AG09319 (cell line): ENCODE results near the gene B3GALT5.

Source experiments
- DNase-seq: peaks from one replicate; pipeline ENCODE4 v3.0.0-alpha.2; 2010; ENCODE audit warnings: low read depth; ENCODE audit errors: extremely low read depth
- TF ChIP-seq, protein P1 (sequence below): IDR thresholded peaks from 2 replicates; pipeline ENCODE4 v1.5.1; 2011; ENCODE audit warnings: low read depth, mild to moderate bottlenecking, inconsistent platforms, low read length, moderate library complexity

The B3GALT5 gene

DNA sequence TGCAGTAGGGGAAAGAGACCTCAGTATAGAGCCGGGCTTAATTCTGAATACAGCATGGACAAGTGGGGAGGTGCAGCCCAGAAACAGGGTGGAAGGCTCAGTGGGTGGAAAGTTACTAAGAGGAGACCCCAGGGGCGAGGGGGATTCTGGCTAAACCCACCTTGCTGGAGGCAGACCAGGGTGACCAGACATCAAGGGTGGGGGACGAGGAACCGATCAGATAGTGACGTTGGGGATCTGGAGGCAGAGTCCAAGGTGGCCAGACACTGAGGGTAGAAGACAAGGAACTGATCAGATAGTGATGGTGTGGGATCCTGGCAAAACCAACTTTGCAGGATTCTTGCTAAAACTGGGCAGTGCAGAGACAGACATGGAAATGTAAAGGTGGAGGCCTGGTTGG, 36.8 kb downstream of the B3GALT5 start:
- DNase-seq = no peak
- TF ChIP-seq, protein P1, sequence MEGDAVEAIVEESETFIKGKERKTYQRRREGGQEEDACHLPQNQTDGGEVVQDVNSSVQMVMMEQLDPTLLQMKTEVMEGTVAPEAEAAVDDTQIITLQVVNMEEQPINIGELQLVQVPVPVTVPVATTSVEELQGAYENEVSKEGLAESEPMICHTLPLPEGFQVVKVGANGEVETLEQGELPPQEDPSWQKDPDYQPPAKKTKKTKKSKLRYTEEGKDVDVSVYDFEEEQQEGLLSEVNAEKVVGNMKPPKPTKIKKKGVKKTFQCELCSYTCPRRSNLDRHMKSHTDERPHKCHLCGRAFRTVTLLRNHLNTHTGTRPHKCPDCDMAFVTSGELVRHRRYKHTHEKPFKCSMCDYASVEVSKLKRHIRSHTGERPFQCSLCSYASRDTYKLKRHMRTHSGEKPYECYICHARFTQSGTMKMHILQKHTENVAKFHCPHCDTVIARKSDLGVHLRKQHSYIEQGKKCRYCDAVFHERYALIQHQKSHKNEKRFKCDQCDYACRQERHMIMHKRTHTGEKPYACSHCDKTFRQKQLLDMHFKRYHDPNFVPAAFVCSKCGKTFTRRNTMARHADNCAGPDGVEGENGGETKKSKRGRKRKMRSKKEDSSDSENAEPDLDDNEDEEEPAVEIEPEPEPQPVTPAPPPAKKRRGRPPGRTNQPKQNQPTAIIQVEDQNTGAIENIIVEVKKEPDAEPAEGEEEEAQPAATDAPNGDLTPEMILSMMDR = no peak

DNA sequence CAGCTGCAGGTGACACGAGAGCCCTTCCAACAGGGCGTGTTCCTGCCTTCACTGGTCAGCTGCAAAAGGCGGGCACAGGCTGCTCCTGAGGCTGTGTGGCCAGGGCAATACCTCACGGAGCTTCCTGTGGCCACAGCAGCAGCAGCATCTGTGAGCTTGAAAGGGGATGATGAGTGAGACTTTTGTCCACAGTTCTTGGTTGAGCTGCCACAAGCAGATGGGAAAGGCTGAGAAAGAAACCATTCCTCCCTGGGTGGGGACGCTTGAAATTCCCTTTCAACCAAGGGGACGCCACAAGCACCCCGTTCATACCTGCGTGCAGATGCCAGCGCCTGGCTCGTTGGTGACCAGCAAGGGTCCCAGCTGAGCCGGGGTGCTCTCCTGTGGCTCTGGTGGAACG, 37.6 kb downstream of the B3GALT5 start:
- DNase-seq = no peak
- TF ChIP-seq, protein P1 = no peak

DNA sequence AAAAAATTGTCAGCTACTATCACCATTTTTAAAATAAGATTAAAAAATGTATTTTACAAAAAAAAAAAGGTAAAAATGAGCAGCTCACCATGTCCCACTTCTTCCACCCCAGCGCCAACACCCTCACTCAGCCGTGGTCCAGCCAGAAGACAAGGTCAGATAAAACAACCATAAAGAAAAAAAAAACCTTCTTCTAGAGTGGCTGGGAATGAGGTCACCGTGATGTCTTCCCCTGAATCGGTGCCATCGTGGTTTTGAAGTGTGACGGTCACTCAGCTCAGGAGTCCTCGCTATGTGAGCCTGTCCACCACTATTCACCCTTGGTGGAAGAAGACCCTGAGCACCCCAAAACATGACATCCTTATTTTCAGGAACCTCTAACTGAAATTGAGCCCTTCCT, 38.1 kb downstream of the B3GALT5 start:
- TF ChIP-seq, protein P1 = no peak
- no peak for DNase-seq

DNA sequence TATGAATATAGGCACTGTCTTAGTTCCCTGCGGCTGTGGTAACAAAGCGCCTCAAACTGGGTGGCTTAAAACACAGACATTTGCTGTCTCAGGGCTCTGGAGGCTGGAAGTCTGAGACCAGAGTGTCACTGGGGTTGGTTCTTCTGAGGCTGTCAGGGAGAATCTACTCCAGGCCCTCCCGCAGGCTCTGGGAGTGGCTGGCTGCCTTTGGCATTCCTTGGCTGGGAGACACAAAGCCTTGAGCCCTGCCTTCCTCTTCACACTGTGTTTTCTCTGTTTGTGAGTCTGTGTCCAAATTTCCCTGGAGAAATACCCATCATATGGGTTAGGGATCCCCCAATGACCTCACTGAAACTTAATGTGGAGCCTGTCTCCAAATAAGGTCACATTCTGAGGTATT, 38.5 kb downstream of the B3GALT5 start:
- TF ChIP-seq, protein P1 = no peak

DNA sequence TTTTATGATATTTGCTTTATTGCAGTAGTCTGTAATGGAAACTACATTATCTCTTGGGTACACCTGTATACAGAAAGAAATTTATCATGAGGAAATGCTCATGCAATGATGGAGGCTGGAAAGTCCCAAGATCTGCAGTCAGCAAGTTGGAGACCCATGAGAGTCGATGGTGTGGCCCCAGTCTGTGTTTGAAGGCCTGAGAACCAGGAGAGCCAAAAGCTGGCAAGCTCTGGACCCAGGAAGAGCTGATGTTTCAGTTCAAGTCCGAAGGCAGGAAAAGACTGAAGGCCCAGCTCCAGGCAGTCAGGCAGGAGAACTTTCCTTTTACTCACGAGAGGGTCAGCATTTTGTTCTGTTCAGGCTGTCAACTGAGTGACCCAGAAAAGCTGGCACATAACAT, 42.2 kb downstream of the B3GALT5 start:
- no peak for DNase-seq
- TF ChIP-seq, protein P1 = no peak

More for the DNA sequence above, 38.5 kb downstream of the B3GALT5 start:
- DNase-seq = no peak

DNA sequence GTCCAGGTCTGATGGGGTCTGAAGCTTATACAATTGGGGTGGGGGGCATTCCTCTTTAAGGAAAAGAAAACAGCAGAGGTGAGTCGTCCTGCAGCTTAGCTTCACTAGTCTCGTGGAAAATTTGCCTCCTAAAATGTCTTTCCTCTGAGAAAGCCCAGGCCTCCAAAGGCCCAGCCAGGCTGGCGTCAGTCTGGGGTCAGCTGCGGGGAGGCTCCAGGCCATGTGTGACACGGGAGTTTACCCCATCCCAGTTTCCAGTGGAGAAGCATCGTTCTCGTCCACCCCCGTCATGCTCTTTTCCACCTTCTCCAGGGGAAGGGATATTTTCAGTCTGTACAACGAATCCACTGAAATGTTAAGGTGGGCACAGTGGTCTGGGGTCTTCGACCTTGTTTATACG, 42.8 kb downstream of the B3GALT5 start:
- TF ChIP-seq, protein P1 = no peak
- no peak for DNase-seq

DNA sequence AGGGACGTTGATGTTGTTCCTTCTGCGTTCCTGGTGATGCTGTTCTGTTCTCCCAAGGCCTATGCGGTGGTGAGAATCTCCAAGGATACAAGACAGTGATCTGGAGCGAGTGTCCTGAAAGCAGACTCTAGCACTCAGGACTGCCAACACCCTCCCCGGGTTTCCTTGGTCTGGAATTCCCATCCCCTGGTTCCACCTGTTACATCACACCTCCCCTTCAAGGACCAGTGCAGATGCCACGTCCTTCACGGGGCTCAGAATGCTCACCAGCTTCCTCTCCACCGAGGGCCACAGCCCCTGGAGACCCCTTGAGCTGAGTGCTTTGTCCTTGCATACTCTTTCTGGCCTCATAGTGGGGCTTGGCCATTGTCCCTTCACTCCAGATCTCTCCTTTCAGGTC, 43.5 kb downstream of the B3GALT5 start:
- TF ChIP-seq, protein P1 = no peak
- no peak for DNase-seq
